ENCODE results near the gene DCST2.

DNA sequence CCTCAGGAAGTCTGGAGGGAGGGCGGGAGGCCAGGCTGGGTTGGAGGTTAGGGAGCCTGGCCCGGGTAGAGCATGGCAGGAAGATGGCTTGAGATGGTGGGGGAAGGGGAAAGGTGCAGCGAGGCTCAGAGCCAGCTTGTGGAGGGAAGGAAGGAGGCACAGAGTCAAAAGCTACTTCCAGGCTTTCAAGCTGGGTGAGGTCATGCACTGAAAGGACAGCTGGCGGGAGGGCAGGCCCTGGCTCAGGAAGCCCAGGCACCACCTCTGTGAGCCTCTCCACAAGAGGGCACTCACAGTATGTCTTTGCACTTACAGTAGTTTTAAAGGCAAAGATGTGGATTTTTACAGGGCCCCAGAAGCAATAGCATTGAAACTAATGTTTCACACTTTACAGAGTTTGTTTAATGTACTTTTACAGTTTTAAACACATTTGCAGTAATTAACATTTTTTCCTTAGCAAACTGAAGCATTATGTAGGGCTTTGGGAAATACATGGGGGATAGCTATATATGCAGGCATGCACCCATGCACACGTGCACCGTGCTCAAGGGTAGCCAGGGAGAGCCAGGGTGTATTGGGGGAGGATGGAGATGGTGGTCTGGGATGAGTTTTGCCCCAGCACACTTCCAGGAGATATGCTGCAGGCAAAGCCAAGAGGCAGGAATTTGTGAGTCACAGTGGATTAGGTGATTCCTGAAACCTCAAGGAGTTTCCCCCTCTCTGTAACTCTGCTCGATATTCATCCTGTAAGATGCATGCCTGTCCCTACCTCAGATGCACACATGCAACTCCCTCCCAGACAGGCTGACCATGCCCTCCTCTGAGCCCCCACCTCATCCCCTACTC lies 11.5 kb upstream of the DCST2 start:
- TF ChIP-seq, protein P1, sequence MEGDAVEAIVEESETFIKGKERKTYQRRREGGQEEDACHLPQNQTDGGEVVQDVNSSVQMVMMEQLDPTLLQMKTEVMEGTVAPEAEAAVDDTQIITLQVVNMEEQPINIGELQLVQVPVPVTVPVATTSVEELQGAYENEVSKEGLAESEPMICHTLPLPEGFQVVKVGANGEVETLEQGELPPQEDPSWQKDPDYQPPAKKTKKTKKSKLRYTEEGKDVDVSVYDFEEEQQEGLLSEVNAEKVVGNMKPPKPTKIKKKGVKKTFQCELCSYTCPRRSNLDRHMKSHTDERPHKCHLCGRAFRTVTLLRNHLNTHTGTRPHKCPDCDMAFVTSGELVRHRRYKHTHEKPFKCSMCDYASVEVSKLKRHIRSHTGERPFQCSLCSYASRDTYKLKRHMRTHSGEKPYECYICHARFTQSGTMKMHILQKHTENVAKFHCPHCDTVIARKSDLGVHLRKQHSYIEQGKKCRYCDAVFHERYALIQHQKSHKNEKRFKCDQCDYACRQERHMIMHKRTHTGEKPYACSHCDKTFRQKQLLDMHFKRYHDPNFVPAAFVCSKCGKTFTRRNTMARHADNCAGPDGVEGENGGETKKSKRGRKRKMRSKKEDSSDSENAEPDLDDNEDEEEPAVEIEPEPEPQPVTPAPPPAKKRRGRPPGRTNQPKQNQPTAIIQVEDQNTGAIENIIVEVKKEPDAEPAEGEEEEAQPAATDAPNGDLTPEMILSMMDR (IDR thresholded peaks at IDR 0.05; ENCODE audit: borderline replicate concordance, extremely low read depth, low read length, poor library complexity, severe bottlenecking), result peak; percentile 74
- TF ChIP-seq EZH2 (IDR thresholded peaks at IDR 0.05; ENCODE audit: borderline replicate concordance, low read depth, low read length, severe bottlenecking), result no peak
